GM21723 (cell line): ENCODE results near the gene DEAF1.

ENCODE experiments used
- ATAC-seq: cut with Tn5 transposase; IDR thresholded peaks from one replicate; pipeline ENCODE4 v1.9.1; 2021; ENCODE audit warnings: mild to moderate bottlenecking, moderate library complexity; ENCODE audit not compliant: unreplicated experiment

Gene DEAF1

GRCh38 chr11:722346-722811, 27.4 kb upstream of the DEAF1 start:
- no peak for ATAC-seq

- no peak for ATAC-seq
These were observed 26.8 kb upstream of the DEAF1 start for GRCh38 chr11:721741-722345.

- ATAC-seq: no peak
These were observed 26.3 kb upstream of the DEAF1 start for GRCh38 chr11:721247-721740.

GRCh38 chr11:720642-721246, 25.7 kb upstream of the DEAF1 start:
- ATAC-seq: no peak

- ATAC-seq: no peak
These were observed 25.1 kb upstream of the DEAF1 start for GRCh38 chr11:720017-720641.

GRCh38 chr11:719214-720016, 24.4 kb upstream of the DEAF1 start:
- ATAC-seq: no peak

GRCh38 chr11:714436-714835, 19.4 kb upstream of the DEAF1 start:
- ATAC-seq: no peak

GRCh38 chr11:709109-709997, 14.3 kb upstream of the DEAF1 start:
- no peak for ATAC-seq

GRCh38 chr11:708511-708910, 13.5 kb upstream of the DEAF1 start:
- no peak for ATAC-seq

- no peak for ATAC-seq
These were observed 12.9 kb upstream of the DEAF1 start for GRCh38 chr11:707817-708420.

- no peak for ATAC-seq
These were observed 12.2 kb upstream of the DEAF1 start for GRCh38 chr11:706957-707816.

GRCh38 chr11:706439-706956, 11.5 kb upstream of the DEAF1 start:
- no peak for ATAC-seq

- no peak for ATAC-seq
These were observed 10.8 kb upstream of the DEAF1 start, which contains the start of gene EPS8L2 for GRCh38 chr11:705646-706438. TSS of gene EPS8L2 (plus strand) at chr11:706231. CDS start at chr11:709408, 3,177 bp downstream.

- ATAC-seq: no peak
These were observed 10.0 kb upstream of the DEAF1 start for GRCh38 chr11:704781-705645.

GRCh38 chr11:704228-704674, 9.2 kb upstream of the DEAF1 start:
- ATAC-seq: no peak

GRCh38 chr11:703506-703905, 8.5 kb upstream of the DEAF1 start:
- ATAC-seq: no peak
